ENCODE results near the gene CDH24.

CDH24 gene

DNA sequence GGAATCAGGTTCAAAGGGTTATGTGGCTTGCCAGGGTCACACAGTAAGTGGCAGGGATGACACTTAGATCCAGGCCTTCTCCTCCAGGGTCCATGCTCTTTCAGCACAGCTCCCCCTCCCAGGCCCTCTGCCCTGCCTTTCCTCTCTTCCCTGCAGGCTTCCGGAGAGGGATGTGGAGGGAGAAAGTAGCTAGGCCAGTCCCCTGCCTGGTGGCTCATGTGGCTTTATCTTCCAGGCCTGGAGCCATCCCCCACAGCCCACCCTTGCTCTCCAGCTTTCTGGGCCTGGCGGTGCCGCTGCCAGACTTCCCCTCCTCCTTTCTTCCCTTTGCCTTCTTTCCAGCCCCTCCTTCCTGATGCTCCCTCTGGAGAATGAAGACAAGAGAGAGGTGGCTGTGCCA, 13.6 kb downstream of the CDH24 start:
- no peak for DNase-seq (ENCODE audit: low read depth in 2 of 2)

GRCh38 chr14:23043145-23043544, 14.2 kb downstream of the CDH24 start:
- no peak for DNase-seq (ENCODE audit: low read depth in 2 of 2)

GRCh38 chr14:23042162-23042965, 15.0 kb downstream of the CDH24 start, which contains the start of gene PSMB11:
Gene PSMB11, plus strand, starts transcription at chr14:23042212. Its CDS starts 14 bp downstream, at chr14:23042226.
- DNase-seq (ENCODE audit: low read depth in 2 of 2): no peak

DNA sequence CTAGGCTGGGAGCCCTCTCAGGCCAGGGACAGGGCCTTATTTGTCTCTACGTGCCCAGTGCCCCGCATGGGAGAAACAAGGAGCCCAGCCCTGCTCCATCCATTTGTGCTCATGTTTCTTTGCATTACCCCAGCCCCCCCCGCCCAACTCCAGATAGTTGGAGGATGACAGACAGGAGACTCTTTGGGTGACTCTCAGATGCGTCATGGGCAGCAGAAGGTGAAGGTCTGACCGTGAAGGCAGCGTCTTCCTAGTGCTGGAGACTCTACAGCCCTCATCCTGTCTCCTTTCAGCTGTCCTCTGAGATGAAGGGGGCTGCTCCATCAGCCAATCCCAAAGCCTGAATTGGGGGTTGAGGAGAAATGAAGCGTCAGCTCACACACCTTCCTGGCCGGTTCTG, 15.6 kb downstream of the CDH24 start:
- DNase-seq (ENCODE audit: low read depth in 2 of 2): no peak

DNA sequence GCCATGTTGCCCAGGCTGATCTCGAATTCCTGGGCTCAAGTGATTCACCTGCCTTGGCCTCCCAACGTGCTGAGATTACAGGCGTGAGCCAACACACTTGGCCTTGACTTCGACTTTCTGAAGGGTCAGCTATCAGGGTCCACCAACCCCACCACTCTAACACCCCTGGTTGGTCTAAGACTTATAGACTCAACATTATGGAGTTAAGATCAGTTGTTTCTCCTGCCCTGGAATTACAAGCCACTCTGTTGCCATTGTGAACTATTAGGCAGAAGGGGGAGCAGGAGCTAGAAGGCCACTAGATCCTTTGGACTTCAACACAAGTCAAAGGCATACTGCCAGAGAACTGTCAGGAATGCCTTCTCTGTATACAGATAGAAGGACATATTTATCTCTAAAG, 17.2 kb downstream of the CDH24 start:
- DNase-seq (ENCODE audit: low read depth in 2 of 2): no peak

DNA sequence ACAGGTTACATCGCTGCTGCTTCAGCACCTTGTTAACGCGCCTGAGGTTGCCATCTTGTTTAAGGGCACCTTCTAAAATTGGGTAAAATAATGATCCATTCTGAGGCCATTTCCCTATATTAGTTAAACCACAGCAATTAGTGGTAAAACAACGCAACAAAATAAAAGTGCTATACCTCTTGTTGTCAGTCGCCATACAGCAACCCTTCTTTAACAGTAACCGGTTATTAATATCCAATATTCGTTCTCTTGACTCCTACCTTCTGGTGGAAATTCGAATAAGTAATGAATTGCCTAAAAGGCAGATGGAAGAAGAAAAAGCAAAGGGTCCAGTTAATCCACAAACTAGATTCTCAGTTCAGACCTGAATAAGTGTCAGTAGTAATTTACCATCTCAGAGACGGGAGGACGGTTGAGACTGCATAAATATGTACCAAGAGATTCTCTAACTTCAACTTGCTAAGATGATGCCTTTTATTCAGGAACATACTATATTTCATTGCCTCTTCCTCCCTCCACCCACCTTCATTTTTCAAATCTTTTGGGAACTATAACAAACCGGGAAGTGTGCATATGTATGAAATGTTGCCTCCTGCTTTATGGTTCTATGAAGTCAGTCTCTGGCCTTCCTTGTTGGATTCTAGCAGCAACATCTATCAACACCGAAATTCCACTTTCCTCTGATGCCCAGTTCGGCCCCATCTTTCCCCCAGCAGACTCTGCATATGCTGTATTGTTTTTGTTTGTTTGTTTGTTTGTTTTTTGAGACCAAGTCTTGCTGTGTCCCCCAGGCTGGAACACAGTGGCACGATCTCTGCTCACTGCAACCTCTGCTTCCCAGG, 21.8 kb downstream of the CDH24 start:
- DNase-seq (ENCODE audit: low read depth in 2 of 2): no peak

- peak; percentile 67 to 88 for DNase-seq (ENCODE audit: low read depth in 2 of 2)
Observed at GRCh38 chr14:23034498-23035302, 22.6 kb downstream of the CDH24 start, which contains the start of gene PSMB5. Gene PSMB5, minus strand, starts transcription at chr14:23034900. Its CDS starts 19 bp downstream, at chr14:23034881.

GRCh38 chr14:23033801-23034497, 23.4 kb downstream of the CDH24 start:
- no peak for DNase-seq (ENCODE audit: low read depth in 2 of 2)

- no peak for DNase-seq (ENCODE audit: low read depth in 2 of 2)
Observed at GRCh38 chr14:23033251-23033727, 24.0 kb downstream of the CDH24 start.

DNA sequence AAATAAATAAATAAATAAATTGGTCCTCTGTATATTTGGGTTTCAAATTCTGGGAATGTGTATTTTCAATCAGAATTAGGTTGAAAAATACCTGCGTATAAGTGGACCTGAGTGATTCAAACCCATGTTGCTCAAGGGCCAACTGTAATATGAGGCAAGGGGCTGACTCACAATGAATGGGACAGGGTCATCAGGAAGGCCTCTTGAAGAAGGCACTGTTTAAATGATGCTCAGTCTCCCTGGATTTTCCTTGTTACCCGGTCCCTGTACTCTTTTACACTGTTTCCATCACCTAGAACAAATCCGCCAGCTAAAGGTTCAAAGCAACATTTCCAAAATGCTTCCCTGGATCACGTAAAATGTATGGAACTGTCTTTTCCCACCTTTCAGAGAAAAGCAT, 26.4 kb downstream of the CDH24 start:
- DNase-seq (ENCODE audit: low read depth in 2 of 2): no peak

DNA sequence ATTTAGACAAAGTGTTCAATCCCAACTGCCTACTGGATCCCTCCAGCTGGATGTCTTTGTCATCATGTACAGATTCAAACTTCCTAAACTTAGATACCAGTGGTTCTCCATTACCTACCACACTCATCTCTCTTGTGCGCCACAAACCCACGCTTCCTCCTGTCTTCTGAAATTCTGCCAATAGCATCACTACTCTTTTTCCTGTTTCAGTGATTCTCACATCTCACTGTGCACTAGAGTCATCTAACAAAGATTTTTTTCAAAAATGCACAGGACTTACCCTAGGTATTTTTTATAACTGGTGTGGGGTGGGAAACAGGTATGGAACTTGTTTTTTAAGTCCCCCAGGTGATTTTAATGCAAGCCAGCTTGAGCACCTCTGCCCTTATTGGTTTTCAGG, 28.5 kb downstream of the CDH24 start:
- no peak for DNase-seq (ENCODE audit: low read depth in 2 of 2)

- DNase-seq (ENCODE audit: low read depth in 2 of 2): no peak
Observed at GRCh38 chr14:23025151-23025814, 32.0 kb downstream of the CDH24 start.

DNA sequence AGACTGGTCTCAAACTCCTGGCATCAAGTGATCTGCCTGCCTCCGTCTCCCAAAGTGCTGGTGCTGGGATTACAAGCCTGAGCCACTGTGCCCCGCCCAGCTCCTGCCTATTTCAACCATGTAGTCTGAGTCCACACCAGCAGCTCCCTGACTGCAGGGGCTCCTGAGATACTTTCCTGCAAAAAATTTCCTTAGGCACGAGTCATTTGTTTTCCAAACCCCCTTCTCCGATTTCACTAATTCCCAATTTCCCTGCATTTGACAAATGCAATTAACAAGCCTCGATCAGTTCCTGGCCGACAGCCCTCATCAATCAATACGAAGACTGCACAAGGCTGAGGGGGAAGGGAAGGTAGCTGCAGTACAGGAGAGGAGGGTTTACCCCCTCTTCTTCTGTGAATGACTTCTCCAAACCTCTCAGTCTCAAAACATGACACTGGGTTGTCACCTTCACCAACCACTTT, 32.7 kb downstream of the CDH24 start:
- DNase-seq (ENCODE audit: low read depth in 2 of 2): no peak

- DNase-seq (ENCODE audit: low read depth in 2 of 2): no peak
Observed at GRCh38 chr14:23023795-23024152, 33.5 kb downstream of the CDH24 start.

- no peak for DNase-seq (ENCODE audit: low read depth in 2 of 2)
Observed at GRCh38 chr14:23023022-23023794, 34.1 kb downstream of the CDH24 start.

DNA sequence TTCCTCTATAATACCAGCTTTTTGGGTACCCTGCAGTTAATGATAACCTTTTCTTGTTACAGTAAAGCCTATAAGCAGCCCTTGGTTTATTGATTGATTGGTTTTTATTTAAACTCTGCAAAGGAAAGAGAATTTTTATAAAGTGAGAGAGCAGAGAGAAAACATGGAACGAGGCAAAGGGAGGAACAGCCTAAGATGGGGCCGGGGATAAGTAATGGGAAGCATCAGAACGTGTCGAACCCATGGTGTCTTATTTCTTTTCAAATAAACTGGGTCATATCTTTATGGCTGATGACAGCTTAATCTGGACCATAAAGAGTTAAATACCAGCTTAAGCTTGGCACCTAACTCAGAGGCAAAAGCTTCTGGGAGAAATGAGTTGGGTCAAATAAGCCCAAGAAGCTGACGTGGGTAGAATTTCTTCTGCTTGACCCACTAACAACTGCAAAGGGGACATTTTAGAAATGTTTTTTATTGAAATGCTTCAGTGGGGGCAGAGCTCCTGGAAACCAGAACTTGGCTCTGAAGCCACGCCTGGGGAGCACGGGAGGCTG, 35.4 kb downstream of the CDH24 start:
- DNase-seq (ENCODE audit: low read depth in 2 of 2): no peak

GRCh38 chr14:23021434-23021833, 35.9 kb downstream of the CDH24 start:
- no peak for DNase-seq (ENCODE audit: low read depth in 2 of 2)

GRCh38 chr14:23020143-23021128, 36.9 kb downstream of the CDH24 start:
- DNase-seq (ENCODE audit: low read depth in 2 of 2): no peak
